HG03139 (cell line): ENCODE measurements around the gene RNF167.

Experiments used
- ATAC-seq: cut with Tn5 transposase; IDR thresholded peaks from one replicate; pipeline ENCODE4 v1.9.1; 2021; ENCODE audit not compliant: unreplicated experiment

RNF167 gene

GRCh38 chr17:4939796-4940554 lies at the start of gene RNF167, which contains the start of gene SLC25A11:
Gene RNF167, plus strand, starts transcription at chr17:4940268. Its CDS starts 642 bp downstream, at chr17:4940910.
Gene SLC25A11, minus strand, starts transcription at chr17:4940046. Its CDS starts 136 bp downstream, at chr17:4939910.
- ATAC-seq = peak; percentile 61

GRCh38 chr17:4891411-4892410 lies 48.4 kb upstream of the RNF167 start:
- ATAC-seq = no peak

- ATAC-seq = no peak
These were observed 47.4 kb upstream of the RNF167 start for GRCh38 chr17:4892499-4893221.

GRCh38 chr17:4893272-4893671 lies 46.8 kb upstream of the RNF167 start:
- no peak for ATAC-seq

GRCh38 chr17:4893721-4894560 lies 46.1 kb upstream of the RNF167 start:
- no peak for ATAC-seq

- no peak for ATAC-seq
These were observed 44.9 kb upstream of the RNF167 start for GRCh38 chr17:4895121-4895520.

GRCh38 chr17:4895657-4896331 lies 44.3 kb upstream of the RNF167 start:
- no peak for ATAC-seq

GRCh38 chr17:4896332-4897197 lies 43.5 kb upstream of the RNF167 start:
- ATAC-seq = no peak

GRCh38 chr17:4897198-4897687 lies 42.8 kb upstream of the RNF167 start:
- no peak for ATAC-seq

GRCh38 chr17:4897785-4898184 lies 42.3 kb upstream of the RNF167 start:
- no peak for ATAC-seq

GRCh38 chr17:4898351-4898750 lies 41.7 kb upstream of the RNF167 start:
- no peak for ATAC-seq

GRCh38 chr17:4898927-4899326 lies 41.1 kb upstream of the RNF167 start:
- no peak for ATAC-seq

- no peak for ATAC-seq
These were observed 40.5 kb upstream of the RNF167 start, which contains the start of gene C17orf107 for GRCh38 chr17:4899341-4900230. Gene C17orf107, plus strand, starts transcription at chr17:4899536. Its CDS starts 227 bp downstream, at chr17:4899763.

- ATAC-seq = no peak
These were observed 39.6 kb upstream of the RNF167 start for GRCh38 chr17:4900231-4901107.

- ATAC-seq = no peak
These were observed 38.9 kb upstream of the RNF167 start for GRCh38 chr17:4901108-4901647.
